ENCODE results near the gene FAM174B.

GRCh38 chr15:92579486-92579885, 76.1 kb downstream of the FAM174B start:
- TF ChIP-seq, protein P1, sequence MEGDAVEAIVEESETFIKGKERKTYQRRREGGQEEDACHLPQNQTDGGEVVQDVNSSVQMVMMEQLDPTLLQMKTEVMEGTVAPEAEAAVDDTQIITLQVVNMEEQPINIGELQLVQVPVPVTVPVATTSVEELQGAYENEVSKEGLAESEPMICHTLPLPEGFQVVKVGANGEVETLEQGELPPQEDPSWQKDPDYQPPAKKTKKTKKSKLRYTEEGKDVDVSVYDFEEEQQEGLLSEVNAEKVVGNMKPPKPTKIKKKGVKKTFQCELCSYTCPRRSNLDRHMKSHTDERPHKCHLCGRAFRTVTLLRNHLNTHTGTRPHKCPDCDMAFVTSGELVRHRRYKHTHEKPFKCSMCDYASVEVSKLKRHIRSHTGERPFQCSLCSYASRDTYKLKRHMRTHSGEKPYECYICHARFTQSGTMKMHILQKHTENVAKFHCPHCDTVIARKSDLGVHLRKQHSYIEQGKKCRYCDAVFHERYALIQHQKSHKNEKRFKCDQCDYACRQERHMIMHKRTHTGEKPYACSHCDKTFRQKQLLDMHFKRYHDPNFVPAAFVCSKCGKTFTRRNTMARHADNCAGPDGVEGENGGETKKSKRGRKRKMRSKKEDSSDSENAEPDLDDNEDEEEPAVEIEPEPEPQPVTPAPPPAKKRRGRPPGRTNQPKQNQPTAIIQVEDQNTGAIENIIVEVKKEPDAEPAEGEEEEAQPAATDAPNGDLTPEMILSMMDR (IDR thresholded peaks at IDR 0.05; ENCODE audit: low read length) = no peak
- no peak for TF ChIP-seq EZH2 (optimal IDR thresholded peaks at IDR 0.05; ENCODE audit: low read depth, low read length)

Data from MM.1S (cell line).